BJ (cell line): ENCODE measurements around the gene GLS. TPM values are rescaled to one million over a fixed set of nuclear protein-coding genes. Genes with fewer than 3 reads are reported as not detected.
"Not testable (repeated sequence)": the region's sequence is repeated elsewhere in the genome, so short reads cannot be mapped to it uniquely, and the experiment has no call there.

Experiments used
- CTCF ChIA-PET: fragments of 350-600 bp; formaldehyde crosslinking; extraction: SDS; loops from one replicate; lab custom pipeline; 2021; ENCODE audit warnings: antibody characterized with exemption, inconsistent platforms; lab: Yijun Ruan, JAX
- POLR2A ChIA-PET: fragments of 300-600 bp; sonication (Branson Sonifier 250); formaldehyde crosslinking; extraction: SDS; loops from one replicate; lab custom pipeline; 2021; ENCODE audit warnings: antibody characterized with exemption; lab: Charles Lee
- DNase-seq: peaks from one replicate; pipeline ENCODE4 v3.0.0-alpha.2; 2011; ENCODE audit warnings: low read depth
- H3K27me3 ChIP-seq: 2 replicates; pipeline ENCODE4 v1.6.0; 2011; ENCODE audit warnings: low read length; ENCODE audit not compliant: control insufficient read depth, insufficient read depth
- H3K36me3 ChIP-seq: 2 replicates; pipeline ENCODE4 v1.5.1; 2011; ENCODE audit warnings: low read length; ENCODE audit not compliant: control insufficient read depth, insufficient read depth
- H3K4me3 ChIP-seq: 2 replicates; pipeline ENCODE4 v1.5.1; 2011; ENCODE audit warnings: low read depth, mild to moderate bottlenecking, control low read depth, low read length
- polyA plus RNA-seq: library from polyadenylated mRNA; depleted of rRNA; stranded (reverse); fragments of >200 nt; gene quantifications from 2 replicates; pipeline ENCODE4 v1.2.3, GENCODE V29; 2011
- TF ChIP-seq, protein P1 (sequence below): IDR thresholded peaks from 2 replicates; pipeline ENCODE4 v1.5.1; 2011; ENCODE audit warnings: low read depth, mild to moderate bottlenecking, control low read depth, inconsistent platforms, low read length, moderate library complexity; ENCODE audit not compliant: insufficient read depth

GLS gene
- polyA plus RNA-seq, 1 experiment, result 132 TPM

DNA sequence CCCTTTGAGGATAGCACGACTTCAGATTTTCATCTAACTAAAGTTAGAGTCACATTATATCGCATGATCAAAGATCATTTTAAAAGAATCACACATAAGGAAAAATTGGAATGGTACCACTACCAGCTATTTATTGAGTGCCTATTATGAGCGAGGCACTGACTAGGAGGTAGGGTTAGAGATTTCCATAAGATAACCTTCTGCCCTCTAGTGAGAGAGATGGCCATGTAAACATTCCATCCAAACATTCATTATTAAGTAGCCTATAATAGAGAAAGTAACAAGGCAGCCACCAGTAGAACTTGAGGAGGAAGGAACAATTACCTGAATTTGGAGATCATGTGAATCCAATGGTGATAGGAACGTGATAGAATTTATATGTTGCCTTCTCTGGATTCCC lies 25.4 kb upstream of the GLS start:
- no peak for DNase-seq
- H3K4me3 ChIP-seq, result no peak overlapping the region
- no peaks in the 10 kb centered on the region for H3K27me3 ChIP-seq
- no peaks in the 10 kb centered on the region for H3K36me3 ChIP-seq
- CTCF ChIA-PET, result no interaction called here
- POLR2A ChIA-PET, result no interaction called here
- TF ChIP-seq, protein P1, sequence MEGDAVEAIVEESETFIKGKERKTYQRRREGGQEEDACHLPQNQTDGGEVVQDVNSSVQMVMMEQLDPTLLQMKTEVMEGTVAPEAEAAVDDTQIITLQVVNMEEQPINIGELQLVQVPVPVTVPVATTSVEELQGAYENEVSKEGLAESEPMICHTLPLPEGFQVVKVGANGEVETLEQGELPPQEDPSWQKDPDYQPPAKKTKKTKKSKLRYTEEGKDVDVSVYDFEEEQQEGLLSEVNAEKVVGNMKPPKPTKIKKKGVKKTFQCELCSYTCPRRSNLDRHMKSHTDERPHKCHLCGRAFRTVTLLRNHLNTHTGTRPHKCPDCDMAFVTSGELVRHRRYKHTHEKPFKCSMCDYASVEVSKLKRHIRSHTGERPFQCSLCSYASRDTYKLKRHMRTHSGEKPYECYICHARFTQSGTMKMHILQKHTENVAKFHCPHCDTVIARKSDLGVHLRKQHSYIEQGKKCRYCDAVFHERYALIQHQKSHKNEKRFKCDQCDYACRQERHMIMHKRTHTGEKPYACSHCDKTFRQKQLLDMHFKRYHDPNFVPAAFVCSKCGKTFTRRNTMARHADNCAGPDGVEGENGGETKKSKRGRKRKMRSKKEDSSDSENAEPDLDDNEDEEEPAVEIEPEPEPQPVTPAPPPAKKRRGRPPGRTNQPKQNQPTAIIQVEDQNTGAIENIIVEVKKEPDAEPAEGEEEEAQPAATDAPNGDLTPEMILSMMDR, result no peak

DNA sequence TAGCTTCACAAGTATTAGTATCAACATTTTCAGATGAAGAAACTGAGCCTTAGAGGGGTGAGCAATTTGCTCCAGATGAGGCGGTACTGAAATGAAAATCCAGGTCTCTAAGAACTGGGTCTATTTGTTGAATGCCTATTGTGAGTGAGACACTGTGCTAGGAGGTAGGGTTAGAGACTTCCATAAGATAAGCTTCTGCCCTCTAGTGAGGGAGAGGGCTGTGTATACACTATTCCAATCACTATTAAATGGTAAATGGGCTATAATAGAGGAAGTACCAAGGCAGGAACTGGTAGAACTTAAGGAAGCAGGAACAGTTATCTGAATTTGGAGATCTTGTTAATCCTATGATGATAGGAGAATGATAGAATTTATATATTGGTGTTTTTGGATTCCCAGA lies 23.6 kb upstream of the GLS start:
- ChIA-PET CTCF (no interaction called here), POLR2A (interaction anchor here (0.6 to 0.7 kb wide), 2 partner anchors 25 to 35 kb away, joined by 3 read pairs; no protein-coding TSS in a partner anchor)
- no peak overlapping the region for H3K4me3 ChIP-seq
- H3K36me3 ChIP-seq, result no peaks in the 10 kb centered on the region
- DNase-seq, result no peak
- H3K27me3 ChIP-seq, result no peaks in the 10 kb centered on the region
- TF ChIP-seq, protein P1, result no peak

DNA sequence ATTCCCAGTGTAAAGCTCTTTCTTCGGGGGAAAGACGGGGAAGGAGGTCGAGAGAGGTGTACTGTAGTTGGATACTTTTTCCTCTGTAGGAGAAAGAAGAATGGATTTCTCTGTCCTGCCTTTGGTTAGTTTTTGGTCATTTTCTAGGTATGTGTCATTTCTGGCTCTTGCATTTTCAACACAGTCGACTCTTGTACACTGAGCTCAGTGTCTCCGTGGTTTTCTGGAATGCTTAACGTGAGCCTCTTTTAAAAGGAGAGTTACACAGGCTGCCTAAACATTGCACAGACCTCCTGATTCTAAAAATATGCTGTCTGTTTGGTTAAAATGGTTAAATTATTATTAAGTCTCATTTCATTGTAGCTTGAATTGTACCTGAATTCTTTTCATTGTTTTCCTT lies 21.8 kb upstream of the GLS start:
- Histone ChIP-seq H3K36me3 (no peaks in the 10 kb centered on the region), H3K4me3 (no peak overlapping the region), H3K27me3 (no peaks in the 10 kb centered on the region)
- CTCF ChIA-PET, result interaction anchor here (0.8 to 2.7 kb wide), 6 partner anchors 9 to 24 kb away, joined by 3 to 23 read pairs (median 4); no protein-coding TSS in a partner anchor
- no peak for DNase-seq
- POLR2A ChIA-PET, result interaction anchor here (0.6 to 2.2 kb wide), 6 partner anchors 11 to 26 kb away, joined by 3 to 17 read pairs (median 4); partner anchors contain the start of gene GLS
- TF ChIP-seq, protein P1, result no peak

DNA sequence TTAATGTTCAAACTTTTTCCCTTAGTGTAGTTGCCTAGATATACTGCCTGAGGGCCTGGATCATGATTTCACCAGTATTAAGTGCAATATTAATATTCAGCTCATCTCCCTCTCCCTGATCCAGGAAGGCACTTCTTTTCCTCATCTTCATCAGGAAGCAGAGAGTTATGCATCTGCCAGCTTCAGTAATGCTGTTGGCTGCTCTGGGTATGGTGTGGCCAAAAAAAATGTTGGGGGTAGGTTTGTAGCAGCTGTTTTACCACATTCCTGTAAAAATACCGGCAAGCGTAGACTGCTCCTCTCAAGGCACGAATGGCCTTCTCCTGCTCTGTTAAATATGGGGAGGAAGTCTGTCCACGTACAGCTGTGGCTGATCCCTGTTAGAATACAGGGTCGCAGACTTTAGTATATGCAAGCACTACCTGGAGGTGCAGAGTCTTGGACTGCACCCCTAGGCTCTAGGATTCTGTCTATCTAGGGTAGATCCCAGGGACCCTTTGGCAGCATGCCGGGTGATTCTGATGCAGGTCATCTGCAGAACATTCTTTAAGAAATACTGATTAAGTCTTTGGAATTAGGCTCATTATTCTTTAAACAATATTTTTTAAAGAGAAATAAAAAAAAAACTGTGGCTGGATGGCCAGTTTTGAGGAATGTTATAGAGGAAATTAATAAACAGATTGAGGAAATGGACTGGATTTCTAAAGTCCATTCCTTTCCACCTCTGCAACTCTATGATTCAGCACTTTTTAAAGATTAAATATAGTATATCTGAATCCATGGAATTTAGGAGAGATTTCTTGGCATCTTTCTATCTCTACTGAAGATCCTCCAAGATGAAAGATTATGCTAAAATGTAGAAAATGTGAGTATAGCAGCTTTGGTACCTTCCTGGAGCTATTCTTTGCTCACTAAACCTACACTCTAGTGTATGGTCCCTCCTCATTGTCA lies 21.0 kb upstream of the GLS start:
- ChIA-PET POLR2A (interaction anchor here (0.6 to 2.2 kb wide), 6 partner anchors 12 to 83 kb away, joined by 3 to 17 read pairs (median 4); partner anchors contain the start of gene GLS), CTCF (interaction anchor here (0.6 to 2.7 kb wide), 7 partner anchors 9 to 29 kb away, joined by 3 to 23 read pairs (median 3); no protein-coding TSS in a partner anchor)
- Histone ChIP-seq H3K4me3 (no peak overlapping the region), H3K27me3 (no peaks in the 10 kb centered on the region), H3K36me3 (no peaks in the 10 kb centered on the region)
- DNase-seq, result no peak
- TF ChIP-seq, protein P1, result no peak

DNA sequence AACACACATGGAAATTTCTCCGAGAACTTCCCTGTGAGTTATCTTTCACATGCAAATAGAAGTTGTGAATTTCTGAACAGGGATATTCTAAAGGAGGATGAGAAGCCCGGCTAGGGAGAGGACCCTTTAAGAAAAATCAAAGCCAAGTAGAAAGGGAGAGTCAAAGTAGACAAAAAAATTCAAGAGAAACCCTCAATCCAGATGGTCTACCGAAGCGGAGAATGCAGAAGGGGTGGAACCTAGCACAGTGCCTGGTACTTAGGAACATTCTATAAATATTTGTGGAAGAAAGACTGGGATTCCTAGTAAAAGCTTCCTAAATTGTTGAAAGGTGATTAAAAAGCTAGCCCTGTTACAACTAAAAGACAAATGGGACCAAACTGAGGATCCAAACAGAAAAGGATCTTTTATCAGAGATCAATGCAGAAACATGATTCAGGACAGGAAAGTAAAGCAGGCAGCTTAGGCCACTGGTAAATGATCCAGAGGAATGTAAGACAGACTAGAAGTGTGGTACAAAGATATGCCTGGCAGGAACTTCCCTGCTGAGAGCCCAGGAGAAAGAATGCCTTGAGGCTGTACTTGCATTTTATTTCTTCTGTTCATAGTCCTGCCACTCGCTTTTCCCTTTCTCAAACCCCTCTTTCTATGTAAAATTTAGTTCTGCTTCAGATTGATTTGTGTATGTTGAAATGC lies 19.5 kb upstream of the GLS start:
- CTCF ChIA-PET, result interaction anchor here (0.6 to 2.7 kb wide), 7 partner anchors 11 to 27 kb away, joined by 3 to 23 read pairs (median 3); no protein-coding TSS in a partner anchor
- POLR2A ChIA-PET, result interaction anchor here (0.6 to 1.0 kb wide), 3 partner anchors 10 to 189 kb away, joined by 3 to 4 read pairs (median 4); no protein-coding TSS in a partner anchor
- no peak overlapping the region for H3K4me3 ChIP-seq
- no peaks in the 10 kb centered on the region for H3K36me3 ChIP-seq
- DNase-seq, result no peak
- H3K27me3 ChIP-seq, result no peaks in the 10 kb centered on the region
- TF ChIP-seq, protein P1, result no peak

DNA sequence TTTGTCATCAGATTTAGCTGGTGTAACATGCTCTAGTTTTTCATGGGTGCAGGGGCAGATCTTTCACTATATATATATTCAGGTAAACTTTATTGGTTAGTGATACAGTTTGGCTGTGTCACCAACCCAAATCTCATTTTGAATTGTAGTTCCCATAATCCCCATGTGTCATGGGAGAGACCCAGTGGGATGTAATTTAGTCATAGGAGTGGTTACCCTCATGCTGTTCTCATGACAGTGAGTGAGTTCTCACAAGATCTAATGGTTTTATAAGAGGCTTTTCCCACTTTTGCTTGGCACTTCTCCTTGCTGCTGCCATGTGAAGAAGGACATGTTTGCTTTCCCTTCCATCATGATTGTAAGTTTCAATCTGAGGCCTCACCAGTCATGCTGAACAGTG lies 18.5 kb upstream of the GLS start:
- not testable (repeated sequence) for H3K4me3 ChIP-seq
- POLR2A ChIA-PET, result interaction anchor here (1.2 kb wide), 1 partner anchor 20 kb away, joined by 6 read pairs; no protein-coding TSS in a partner anchor

More for the DNA sequence above, 18.5 kb upstream of the GLS start:
- not testable (repeated sequence) for DNase-seq, H3K27me3 ChIP-seq, H3K36me3 ChIP-seq
- CTCF ChIA-PET, result interaction anchor here (1.2 to 2.3 kb wide), 3 partner anchors 12 to 38 kb away, joined by 3 to 13 read pairs (median 3); partner anchors contain the start of gene GLS
